ENCODE results near the gene CHRNA4. TPM values are rescaled to one million over a fixed set of nuclear protein-coding genes. Genes with fewer than 3 reads are reported as not detected.

Gene CHRNA4
- total RNA-seq, 1 donor from 2014 or later = not detected

DNA sequence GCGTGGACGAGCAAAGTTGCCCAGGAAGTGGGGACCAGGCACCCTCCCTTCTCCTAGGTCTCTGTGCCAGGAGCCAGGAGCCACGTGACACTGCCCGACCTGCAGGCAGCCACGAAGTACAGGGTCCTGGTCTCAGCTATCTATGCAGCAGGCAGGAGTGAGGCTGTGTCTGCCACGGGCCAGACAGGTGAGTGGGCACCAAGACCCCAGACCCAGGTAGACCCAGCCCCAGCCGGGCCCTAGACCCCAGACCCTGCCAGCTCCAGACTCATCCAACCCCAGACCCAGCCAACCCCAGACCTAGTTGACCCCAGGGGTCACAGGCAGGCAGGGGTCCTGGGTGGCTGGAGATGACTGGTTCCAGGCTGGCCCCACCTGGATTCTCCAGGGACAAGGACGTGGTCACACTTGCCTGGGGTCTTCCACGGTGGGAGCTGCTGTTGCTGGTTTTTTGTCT lies 47.1 kb downstream of the CHRNA4 start:
- DNase-seq (ENCODE audit: low read depth) = no peak
- H3K4me3 ChIP-seq (ENCODE audit: low read depth, low read length) = no peak overlapping the region
- TF ChIP-seq, protein P1, sequence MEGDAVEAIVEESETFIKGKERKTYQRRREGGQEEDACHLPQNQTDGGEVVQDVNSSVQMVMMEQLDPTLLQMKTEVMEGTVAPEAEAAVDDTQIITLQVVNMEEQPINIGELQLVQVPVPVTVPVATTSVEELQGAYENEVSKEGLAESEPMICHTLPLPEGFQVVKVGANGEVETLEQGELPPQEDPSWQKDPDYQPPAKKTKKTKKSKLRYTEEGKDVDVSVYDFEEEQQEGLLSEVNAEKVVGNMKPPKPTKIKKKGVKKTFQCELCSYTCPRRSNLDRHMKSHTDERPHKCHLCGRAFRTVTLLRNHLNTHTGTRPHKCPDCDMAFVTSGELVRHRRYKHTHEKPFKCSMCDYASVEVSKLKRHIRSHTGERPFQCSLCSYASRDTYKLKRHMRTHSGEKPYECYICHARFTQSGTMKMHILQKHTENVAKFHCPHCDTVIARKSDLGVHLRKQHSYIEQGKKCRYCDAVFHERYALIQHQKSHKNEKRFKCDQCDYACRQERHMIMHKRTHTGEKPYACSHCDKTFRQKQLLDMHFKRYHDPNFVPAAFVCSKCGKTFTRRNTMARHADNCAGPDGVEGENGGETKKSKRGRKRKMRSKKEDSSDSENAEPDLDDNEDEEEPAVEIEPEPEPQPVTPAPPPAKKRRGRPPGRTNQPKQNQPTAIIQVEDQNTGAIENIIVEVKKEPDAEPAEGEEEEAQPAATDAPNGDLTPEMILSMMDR (conservative IDR thresholded peaks at IDR 0.05; ENCODE audit: low read depth, low read length) = no peak

DNA sequence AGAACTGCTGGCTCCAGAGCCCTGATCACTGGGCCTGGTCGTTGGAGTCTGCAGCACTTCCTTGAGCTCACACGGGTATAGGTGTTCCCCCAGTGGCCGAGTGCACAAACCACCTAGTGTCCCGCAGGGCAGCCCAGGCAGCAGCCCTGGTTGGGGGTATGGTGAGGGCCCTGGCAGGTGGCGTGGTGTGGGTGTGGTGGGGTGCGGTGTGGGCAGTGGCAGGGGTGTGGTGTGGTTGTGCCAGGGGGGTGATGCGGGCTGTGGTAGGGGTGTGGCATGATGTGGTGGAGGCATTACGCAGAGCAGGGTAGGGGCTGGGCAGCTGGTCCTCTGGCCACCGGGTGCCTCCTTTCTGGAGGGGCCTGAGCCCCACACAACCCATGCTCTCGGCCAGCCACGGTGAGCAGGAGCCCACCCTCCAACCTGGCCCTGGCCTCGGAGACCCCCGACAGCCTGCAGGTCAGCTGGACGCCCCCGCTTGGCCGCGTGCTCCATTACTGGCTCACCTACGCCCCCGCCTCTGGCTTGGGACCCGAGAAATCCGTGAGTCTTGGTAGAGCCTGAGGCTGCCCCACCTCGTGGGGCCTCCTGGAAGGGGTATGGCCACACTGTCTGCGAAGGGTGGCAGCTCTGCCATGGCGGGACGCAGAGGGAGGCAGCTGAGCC lies 47.7 kb downstream of the CHRNA4 start:
- TF ChIP-seq, protein P1 (conservative IDR thresholded peaks at IDR 0.05; ENCODE audit: low read depth, low read length) = no peak
- H3K4me3 ChIP-seq (ENCODE audit: low read depth, low read length) = no peak overlapping the region
- no peak for DNase-seq (ENCODE audit: low read depth)

DNA sequence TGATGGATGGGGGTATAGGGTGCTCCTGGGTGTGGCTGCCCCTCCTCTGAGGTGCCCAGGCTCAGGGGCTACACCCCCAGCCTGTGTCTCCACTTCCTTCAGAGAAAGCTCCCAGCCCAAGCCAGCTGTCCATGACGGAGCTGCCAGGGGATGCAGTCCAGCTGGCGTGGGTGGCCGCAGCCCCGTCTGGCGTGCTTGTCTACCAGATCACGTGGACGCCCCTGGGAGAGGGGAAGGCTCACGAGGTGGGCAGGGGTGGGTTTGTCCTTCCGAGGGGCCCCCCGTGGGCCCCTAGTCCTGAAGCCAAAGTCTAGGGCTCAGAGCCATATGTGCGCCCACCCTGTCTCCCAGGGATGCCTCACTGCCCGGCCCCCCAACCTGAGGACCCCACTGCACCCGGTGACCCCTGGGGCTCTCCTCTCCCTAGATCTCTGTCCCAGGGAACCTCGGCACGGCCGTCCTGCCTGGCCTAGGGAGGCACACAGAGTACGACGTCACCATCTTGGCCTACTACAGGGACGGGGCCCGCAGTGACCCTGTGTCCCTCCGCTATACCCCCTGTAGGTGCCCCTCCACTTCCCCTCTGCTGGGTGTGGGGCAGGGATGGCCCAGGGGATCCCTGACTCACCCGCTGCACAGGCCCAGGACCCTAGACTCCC lies 48.3 kb downstream of the CHRNA4 start:
- no peak for DNase-seq (ENCODE audit: low read depth)
- TF ChIP-seq, protein P1 (conservative IDR thresholded peaks at IDR 0.05; ENCODE audit: low read depth, low read length) = no peak
- H3K4me3 ChIP-seq (ENCODE audit: low read depth, low read length) = no peak overlapping the region

DNA sequence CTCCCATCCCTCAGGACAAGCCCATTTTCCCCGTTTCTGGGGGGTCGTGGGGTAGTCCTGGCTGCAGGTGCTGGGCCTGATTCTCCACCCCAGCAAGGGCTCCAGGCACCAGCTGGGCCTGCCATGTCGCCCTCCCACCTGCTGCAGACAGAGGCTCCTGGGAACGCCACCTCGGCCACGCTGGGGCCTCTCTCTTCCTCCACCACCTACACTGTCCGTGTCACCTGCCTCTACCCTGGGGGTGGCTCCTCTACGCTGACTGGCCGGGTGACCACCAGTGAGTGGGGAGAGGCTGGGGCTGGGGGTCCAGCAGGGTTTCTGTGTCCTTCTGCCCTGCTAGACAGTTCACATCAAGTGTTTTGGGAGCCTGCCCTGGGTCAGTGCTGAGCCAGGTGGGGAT lies 48.9 kb downstream of the CHRNA4 start:
- TF ChIP-seq, protein P1 (conservative IDR thresholded peaks at IDR 0.05; ENCODE audit: low read depth, low read length) = no peak
- no peak overlapping the region for H3K4me3 ChIP-seq (ENCODE audit: low read depth, low read length)
- DNase-seq (ENCODE audit: low read depth) = no peak

DNA sequence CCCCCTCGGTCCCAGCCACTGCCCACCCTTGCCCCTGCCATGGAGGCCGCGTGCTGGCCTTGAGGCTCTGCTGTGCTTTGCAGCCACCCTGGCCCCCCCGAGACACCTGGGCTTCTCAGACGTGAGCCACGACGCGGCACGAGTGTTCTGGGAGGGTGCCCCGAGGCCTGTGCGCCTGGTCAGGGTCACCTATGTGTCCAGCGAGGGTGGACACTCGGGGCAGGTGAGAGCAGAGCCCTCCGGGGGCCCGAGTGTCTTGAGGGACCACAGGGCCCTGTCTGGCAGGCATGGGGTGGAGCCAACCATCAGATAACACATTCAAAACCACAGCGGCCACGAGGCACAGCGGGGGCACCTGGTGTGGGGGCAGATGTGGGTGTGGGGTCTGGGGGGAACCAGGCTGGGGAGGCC lies 49.3 kb downstream of the CHRNA4 start:
- no peak overlapping the region for H3K4me3 ChIP-seq (ENCODE audit: low read depth, low read length)
- TF ChIP-seq, protein P1 (conservative IDR thresholded peaks at IDR 0.05; ENCODE audit: low read depth, low read length) = no peak
- no peak for DNase-seq (ENCODE audit: low read depth)

DNA sequence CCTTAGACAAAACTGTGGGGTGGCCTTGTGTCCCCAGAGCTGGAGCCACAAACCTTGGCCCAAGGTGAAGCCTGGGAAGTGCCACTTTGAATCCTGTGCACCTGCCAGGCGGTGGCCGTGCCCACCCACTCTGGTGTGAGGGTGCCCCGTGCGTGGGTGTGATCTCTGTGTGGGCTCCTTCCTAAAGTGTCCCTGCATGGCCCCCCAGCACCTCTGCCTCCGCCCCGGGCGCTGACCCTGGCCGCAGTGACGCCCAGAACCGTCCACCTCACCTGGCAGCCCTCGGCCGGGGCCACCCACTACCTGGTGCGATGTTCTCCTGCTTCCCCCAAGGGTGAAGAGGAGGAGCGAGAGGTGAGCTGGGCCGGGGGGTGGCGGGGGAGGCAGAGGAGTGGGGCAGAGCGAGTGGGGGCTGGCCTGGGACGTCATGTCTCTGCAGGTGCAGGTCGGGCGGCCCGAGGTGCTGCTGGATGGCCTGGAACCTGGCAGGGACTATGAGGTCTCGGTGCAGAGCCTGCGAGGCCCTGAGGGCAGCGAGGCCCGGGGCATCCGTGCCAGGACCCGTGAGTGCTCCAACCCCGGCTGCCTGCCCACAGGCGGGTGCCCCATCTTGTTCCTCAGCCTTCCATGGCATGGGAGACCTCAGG lies 49.8 kb downstream of the CHRNA4 start:
- TF ChIP-seq, protein P1 (conservative IDR thresholded peaks at IDR 0.05; ENCODE audit: low read depth, low read length) = no peak
- DNase-seq (ENCODE audit: low read depth) = no peak
- H3K4me3 ChIP-seq (ENCODE audit: low read depth, low read length) = no peak overlapping the region
